NCI-H2081 (cell line): Measurements from ENCODE around the gene TCEA3.

Experiments used
- DNase-seq, 2 experiments: peaks; one replicate each; lab custom pipeline; 2025; lab: John Stamatoyannopoulos, UW

The TCEA3 gene

DNA sequence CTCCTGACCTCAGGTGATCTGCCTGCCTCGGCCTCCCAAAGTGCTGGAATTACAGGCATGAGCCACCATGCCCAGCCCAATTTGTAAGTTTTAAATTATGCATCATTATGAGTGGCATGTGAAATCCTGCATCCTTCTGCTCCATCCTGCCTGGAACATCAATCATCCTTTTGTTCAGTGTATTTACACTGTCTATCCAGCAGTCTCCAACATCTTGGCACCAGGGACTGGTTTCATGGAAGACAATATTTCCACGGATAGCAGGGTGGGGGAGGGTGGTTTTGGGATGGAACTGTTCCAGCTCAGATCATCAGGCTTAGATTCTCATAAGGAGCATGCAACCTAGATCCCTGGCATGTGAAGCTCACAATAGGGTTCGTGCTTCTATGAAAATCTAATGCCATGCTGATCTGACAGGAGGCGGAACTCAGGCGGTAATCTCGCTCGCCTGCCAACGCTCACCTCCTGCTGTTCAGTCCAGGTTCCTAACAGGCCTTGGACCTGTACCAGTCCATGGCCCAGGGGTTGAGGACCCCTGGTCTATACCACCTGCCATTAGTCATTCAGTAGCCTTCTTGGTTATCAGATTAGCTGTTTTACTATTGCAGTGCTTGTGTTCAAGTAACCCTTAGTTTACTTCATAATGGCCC, 22.2 kb upstream of the TCEA3 start:
- peak; percentile 8 to 25 for DNase-seq

DNA sequence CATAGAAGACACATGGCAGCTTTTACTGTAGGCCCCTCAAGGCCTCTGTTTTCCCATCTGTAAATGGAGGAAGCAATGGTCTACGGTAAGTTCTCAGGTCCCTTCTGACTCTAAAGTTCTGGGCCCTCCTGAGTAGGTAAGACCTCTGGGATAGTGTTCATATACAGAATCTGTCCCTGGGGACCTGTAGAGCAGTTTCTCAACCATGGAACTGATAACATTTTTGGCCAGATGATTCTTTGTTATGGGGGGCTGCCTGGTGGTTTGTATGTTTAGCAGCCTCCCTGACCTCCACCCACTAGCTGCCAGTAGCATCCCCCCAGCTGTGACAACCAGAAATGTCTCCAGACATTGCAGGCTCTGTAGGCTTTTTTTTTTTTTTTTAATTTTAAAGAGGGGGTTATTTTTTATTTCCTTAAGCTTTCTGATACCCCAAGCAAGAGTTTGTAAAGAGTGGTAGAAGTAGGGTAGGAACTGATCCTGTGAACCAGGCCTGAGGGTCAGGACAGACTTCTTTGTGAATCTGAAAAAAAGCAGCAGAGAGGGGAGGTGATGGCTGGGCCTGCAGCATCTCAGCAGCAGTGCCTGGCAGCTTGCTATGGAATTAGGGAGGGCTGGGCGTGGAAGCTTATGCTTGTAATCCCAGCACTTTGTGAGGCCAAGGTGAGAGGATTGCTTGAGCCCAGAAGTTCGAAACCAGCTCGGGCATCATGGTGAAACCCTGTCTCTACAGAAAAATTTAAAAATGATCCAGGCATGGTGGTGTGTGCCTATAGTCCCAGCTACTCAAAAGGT, 20.2 kb upstream of the TCEA3 start:
- no peak for DNase-seq

DNA sequence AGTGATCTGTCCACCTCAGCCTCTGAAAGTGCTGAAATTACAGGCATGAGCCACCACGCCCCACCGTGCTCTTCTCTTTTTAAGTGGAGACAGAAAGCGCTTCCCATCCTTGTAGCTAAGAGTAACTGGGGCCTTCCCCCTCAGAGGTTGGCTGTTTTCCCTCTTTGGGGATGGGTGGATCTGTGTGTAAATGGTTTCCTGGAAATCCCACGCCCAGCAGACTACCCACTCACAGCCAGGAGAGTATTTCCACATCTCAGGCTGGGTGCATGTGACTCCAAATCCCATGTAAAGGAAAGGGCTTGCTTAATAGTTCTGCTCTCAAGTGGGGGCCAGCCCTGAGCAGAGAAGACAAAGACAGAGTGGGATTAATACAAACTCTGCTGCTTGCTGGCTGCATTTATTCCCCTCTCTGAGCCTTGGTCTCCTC, 19.6 kb upstream of the TCEA3 start:
- no peak for DNase-seq

DNA sequence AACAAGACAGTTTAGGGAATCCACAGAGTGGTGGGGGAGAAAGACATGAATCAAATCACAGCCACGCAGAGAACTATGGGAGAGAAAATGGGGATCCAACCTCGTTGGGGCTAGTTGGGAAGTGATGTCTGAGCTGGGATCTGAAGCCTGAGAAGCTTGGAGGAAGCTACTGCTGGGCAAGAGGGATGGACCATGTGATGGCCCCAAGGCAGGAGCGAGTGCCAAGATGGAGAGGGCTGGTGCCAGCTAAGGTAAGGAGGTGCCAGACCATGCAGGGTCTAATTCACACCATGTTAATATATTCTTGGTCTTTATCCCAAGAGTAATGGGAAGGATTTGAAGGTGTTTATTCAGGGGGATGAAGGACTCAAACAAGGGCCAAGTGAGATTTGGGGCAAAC, 18.2 kb upstream of the TCEA3 start:
- DNase-seq, result no peak

DNA sequence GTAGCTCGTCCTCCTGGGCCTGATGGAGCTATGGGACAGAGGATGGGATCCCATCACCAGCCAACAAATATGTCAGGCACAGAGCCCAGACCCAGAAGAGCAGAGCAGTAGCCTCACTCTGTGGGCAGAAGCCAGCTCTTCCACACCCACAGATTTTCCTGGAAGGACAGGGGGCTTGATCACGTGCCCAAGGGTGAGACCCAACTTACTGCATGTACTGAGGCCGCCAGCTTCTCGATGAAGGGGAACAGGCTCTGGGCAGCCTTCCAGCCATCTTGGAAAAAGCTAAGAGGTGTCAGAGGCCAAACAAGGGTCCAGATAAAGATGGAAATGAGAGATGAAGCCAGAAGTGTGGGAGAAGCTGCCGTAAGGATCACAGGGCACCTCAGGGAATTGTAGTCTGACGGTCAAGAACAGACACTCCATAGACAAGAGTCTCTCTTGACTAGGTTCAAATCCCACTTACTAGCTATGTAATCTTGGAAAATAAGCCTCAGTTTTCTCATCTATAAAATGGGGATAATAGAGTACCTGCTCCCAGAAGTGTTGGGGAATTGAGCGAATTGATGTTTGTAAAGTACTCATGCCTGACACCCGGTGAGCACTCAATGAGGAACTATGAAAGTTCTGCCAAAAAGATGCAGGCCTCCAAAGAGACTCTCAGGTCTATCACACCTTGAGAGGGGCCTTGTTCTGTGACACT, 17.0 kb upstream of the TCEA3 start:
- DNase-seq, result no peak

DNA sequence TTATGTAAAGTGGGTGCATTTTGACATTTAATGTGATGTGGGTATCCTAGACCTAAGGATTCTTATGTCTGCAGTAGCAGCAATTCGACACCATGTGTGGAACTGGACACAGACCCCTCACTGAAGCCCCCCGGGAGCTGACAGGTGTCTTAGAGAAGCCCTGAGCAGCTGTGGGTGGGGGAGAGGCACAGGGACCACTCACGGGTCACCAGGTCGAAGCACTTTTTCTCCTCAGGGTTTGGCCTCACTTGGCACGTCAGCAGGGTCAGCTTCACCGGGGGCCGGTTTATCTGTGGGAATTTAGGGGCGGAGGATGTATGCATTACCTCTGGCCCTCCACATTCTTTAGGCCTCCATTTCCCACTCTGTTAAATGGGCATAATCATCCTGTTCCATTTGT, 14.0 kb upstream of the TCEA3 start:
- DNase-seq, result no peak

DNA sequence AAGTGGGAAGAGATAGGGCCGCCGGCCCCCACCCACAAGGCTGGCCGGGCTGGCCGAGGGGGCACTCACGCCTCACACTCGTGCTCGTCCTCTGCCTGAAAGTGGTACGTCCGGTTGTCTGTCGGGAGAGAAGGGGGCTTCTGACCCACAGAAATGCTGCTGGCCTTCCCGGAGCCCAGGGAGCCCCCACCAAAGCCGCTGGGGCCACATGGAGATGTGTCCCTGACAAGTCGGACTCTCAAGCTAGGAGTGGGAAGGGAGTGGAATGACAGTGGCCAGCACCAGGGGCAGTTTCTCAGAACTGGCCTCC, 12.8 kb upstream of the TCEA3 start:
- no peak for DNase-seq

DNA sequence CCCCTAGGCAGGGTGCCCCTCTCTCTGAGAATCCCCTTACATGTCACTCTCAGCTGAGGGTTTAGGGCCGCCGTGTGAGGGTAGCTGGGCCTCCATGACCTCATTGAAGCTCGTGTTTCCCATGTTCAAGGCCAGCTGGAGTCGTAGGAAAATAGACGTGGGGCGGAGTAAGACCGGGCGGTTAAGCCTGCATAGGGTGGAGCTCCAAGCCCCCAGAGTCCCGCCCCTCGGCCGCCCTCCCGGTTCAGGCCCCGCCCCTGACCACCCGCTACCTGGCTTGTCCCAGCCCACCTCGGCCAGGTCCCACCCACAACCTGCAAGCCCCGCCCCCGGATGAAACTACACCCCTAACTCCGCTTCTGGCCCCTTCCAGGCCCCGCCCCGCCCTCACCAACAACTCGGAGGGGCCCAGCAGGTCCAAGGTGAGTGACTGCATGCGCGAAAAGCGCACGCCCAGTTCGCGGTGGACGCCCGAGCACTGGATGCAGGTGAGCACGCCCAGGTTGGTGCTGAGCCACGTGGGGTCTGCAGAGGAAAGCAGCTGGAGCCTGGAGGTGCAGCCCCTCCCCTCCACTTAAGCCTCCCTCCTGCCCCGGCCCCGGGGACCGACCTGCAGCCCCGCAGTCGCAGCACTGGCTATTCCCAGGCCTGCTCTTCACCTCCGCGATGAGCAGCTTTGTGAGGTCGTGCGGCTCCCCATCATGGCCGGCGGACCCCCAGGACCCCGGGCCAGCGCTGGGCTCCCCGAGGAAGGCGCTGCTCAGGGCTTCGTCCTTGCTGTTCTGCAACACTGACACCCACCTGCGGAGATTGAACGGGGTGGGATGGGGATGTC, 12.2 kb upstream of the TCEA3 start:
- DNase-seq, result no peak

DNA sequence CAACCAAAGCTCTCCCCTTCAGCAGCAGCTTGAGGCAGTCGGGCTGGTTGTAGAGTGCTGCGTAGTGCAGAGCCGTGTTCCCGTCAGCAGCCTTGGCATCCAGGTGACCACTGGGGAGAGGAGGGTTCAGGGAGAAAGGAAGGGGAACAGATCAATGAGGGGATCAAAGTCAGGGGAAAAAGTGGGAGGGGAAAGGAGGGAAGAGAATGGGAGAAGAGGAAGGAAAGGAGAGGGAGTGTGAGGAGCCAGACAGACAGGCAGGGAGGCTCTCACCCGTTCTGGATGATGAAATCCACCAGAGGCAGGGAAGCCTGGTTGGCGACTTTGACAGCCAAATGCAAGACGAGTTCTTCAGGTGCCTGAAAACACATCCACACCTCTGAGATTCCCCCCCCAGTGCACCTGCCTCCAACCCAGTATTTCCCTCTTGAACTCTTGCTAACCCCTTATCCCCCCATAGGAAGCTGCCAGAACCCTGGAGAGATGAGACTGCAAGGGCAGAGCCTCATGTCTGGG, 9.8 kb upstream of the TCEA3 start:
- no peak for DNase-seq

DNA sequence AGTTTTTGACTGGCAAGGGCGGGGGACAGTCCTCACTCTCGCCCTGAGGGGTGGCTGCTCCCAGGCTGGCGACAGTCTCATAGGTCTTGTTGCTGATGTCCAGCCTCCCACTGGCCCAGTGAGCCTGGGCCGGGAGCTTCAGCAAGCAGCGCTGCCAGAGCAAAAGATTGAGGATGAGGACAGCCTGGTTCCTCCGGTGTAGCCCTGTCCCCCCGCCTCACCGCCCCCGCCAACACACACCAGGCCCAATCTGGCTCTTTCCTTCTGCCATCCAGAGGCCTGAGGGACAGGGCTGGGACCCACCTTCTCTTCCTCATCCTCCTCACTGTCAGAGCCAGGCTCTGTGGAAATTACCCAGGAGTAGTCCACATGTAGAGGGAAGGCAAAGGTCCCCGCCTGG, 8.6 kb upstream of the TCEA3 start:
- no peak for DNase-seq

DNA sequence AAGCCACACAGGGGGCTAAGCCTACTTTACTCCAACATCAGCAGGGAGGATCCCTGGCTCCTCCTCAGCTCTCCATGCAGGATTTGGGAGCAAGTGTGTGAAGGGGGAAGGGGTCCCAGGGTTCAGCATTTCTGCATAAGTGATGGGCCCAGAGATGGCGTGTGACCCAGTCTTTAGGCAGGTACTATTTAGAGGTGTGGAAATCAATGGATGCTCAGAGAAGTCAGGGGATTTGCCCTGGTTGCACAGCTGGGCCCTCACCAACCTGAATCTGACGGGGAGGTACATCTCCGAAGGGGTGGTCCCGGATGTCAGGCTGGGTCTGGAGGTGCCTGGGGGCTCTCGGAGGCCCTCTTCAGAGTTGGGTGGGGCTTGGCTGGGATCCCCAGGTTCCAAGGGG, 6.9 kb upstream of the TCEA3 start:
- no peak for DNase-seq

DNA sequence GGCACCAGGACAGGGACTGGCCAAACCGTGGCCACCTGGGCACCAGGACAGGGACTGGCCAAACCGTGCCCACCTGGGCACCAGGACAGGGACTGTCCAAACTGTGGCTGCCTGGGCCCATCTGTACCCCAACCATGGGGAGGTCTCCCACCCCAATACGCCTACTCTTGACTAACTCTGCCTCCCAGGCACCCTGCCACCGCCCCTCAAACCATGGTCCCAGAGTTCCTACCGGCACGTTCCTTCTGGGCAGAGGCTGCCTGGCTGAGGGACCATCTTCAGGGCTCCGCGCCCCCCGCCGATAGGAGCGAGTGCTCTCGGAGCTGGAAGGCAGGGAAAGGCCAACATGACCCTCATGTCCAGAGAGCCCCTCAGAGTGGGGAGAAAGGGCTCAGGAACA, 6.3 kb upstream of the TCEA3 start:
- no peak for DNase-seq

DNA sequence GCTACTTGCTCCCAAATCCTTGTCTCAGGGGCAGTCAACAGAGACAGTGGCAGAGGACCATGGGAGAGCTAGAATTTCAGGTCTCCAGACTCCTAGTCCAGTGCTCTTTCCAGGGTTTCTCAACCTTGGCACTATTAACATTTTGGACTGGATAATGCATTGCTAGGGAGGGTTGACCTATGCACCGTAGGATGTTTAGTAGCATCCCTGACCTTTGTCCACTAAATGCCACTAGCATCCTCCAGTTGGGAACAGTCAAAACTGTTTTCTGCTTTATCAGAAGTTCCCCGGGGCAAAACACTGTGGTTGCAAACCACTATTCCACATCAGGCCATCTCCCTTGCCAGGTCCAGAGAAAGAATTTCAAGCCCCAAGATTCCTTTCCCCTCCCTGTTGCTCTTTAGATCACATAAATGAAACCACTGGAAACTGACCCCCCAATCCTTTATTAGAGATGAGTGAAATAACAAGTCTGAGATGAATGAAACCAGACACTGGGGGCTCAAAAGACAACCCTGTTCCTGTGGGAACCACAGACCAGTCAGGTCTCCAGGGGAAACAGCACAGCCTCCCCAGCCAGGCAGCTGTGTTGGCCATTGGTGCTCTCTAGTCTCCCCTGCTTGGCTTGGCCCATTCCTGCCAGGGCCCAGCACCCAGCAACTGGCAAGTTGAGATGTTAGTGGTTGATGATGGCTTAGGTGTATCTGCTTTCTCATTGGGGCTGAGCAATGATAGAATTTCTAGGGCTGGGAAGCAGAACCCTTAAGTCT, 3.8 kb upstream of the TCEA3 start:
- DNase-seq, result no peak

DNA sequence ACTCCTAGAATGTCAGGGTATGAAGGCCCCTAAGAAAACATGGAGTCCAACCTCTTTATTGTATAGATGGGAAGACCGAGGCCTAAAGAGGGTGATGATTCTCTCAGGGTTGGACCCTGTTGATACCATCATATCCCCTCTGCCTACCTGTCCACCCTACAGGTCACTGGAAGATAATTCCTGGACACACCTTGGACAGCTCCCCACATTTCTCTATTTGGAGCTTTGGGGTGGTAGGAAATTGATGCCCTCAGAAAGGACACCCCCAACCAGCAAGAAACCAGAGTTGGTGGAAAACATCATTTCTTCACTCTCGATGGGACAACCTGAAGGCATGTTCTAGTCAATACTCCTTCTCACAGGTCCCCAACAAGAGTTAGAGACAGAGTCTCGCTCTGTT, 3.0 kb upstream of the TCEA3 start:
- no peak for DNase-seq

DNA sequence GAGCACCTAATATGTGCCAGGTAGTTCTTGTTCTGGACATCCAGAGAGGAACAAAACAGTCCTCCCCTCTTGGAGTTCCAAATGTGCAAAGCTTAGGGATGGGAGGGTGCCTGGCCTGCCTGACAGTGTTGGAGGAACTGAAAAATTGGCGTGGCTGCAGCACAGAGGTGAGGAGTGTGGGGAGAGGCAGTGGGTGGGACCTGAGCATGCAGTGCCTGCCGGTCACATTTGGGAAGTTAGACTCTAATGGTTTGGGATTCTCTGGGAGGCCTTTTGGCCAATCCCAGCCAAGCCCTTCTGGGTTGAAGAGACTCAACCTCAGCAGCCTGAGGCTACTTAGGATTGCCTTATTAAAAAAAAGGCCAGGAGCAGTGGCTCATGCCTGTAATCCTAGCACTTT, 2.3 kb upstream of the TCEA3 start:
- DNase-seq, result no peak

DNA sequence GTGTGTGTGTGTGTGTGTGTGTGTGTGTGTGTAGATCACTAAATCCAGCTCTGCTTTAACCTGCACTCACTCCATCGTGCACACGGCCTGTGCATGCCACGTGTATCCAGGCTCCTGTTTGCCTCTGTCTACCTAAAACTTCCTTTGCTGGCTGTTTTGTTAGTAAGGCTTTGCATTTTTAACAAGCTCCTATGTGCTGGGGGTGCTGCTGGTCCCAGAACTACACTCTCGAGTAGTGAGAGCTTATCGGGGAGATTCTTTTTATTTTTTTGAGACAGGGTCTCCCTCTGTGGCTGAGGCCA, 596 bp upstream of the TCEA3 start:
- DNase-seq, result no peak

DNA sequence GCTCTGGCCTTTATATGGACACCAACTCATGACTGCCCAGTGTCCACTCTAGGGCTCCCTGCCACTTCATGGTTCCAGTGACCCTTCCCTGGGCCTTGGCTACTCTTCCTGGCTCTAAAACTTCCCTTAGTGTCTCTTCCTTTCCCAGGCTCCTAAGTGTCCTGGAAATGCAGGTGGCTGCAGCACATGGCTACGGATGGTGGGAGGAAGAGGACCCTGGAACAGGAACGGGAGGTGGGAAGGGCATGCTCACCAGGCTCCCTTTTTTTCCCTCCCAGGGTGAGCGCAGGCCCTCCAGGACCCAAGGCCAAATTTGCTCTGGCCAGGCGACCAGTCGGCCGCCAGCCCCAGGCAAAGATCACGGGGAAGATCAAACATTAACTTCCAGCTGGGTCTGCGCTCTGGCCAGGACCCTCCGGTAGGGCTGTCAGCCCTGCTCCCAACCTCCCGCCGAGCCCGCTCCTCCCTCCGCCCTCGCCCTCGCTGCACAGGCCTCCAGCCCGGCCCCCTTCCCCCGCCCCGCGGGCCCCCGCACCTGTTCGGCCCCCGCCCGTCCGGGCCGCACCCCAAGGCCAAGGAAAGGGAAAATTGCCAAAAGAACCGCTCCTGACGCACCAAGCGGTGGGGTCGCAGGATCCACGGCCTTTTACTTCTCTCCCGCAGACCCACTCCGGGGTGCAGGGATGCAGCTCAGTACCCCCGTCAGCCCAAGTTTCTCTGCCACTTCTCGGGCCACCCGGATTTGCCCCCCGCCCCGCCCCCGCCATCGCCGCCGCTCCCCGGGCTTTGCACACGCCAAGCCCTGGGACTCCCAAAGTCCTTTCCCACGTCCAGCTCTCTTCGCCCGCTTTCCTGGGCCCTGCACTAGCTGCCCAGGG, 894 bp downstream of the TCEA3 start:
- DNase-seq, result no peak

DNA sequence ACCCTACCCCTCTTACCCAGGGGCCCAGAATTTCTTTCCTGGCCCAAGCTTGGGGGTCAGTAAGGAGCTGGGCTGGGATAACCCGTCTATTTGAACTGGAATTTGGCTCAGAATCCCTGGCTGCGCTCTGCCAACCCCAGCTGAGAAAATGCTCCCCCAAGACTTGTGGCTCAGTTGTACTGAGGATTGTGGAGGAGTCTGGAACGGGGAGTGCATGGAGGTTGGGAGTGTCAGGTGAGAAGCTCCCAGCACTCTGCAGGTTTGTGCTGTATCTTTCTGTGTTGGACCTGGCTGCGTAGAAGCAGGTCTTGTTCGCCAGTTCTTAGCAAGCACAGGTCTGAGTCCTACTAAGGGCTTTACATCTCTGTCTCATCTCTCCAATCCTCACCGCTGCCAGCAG, 1.6 kb downstream of the TCEA3 start:
- no peak for DNase-seq

DNA sequence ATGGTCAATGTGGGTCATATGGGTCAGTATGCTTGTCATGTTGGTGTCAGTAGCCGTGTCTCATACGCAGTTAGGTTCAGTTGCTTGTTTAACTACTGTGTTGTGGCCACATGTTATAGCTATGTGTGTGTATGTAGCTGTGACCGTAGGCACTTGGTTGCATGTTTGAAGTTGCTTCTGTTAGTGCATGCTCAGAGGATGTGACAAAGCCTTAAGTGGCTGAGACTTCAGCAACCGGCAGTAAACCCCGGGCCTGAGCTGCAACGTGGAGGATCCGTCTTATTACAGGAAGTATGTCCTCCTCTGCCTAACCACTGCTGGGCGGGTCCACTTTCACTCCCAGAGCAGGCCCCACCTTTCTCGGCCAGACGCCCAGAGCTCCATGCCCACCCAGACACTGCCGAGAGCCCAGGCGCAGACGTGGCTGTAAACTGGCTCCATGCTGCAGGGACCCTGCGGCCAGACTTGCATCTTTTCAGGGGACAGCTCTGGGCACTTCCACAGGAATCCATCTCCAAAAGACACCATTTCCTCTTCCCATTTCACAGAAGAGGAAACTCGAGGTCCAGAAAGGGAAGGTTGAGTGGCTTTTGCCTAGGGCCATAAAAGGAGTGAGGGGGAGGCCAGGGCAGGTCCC, 2.2 kb downstream of the TCEA3 start:
- no peak for DNase-seq

DNA sequence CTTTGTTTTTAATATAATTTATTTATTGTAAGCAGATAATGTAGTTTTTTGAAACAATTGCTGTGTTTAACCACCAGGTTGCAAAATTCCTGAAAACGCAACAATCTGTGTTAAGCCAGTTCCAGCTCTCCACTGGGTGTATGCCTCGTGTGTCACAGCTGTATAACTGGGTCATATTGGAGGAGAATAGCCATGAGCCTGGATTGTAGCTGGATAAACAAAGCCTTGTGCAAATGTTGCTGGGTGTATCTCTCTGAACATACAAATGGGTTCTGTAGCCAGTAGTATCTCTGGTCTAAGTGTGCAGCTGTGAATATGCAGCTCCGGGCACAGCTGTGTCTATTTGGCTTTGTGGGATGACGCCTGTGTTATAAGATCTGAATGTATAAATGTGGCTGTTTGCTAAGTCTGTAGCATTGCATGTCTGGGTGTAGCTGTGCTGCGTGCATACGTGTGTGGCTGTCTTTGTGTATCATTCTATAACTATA, 2.8 kb downstream of the TCEA3 start:
- DNase-seq, result no peak
